ENCODE data around the gene MMP10. TPM values are rescaled to one million over a fixed set of nuclear protein-coding genes. Genes with fewer than 3 reads are reported as not detected.

Gene MMP10
- total and polyA plus RNA-seq, 7 donors = 0.25 to 0.46 TPM; not detected in 5

DNA sequence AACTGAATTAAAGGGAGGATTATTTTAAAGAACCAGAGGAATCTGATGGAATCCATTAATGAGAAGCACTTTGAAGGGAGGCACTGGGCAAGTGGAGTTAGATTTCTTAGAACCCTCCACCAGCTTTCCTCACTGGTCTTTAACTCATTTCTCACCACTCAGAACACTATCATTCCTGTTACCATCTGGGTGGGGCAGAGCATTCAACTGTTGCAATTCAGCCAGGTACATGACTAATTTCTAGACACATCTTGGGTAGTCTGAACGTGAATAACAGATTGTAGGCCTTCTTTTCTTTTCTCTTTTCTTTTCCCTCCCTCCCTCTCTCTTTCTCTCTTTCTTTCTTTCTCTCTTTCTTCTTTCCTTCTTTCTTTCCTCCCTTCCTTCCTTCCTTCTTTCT, 33.1 kb upstream of the MMP10 start:
- Histone ChIP-seq H3K27ac (no peak overlapping the region), H3K4me1 (no peaks in the 10 kb centered on the region), H3K27me3 (no peaks in the 10 kb centered on the region), H3K4me3 (no peak overlapping the region), H3K36me3 (no peaks in the 10 kb centered on the region), H3K9me3 (no peaks in the 10 kb centered on the region)
- TF ChIP-seq EP300 (IDR thresholded peaks at IDR 0.05) (no peak), POLR2A (IDR thresholded peaks at IDR 0.05) (no peak), POLR2AphosphoS5 (IDR thresholded peaks at IDR 0.05) (no peak)
- TF ChIP-seq, protein P1, sequence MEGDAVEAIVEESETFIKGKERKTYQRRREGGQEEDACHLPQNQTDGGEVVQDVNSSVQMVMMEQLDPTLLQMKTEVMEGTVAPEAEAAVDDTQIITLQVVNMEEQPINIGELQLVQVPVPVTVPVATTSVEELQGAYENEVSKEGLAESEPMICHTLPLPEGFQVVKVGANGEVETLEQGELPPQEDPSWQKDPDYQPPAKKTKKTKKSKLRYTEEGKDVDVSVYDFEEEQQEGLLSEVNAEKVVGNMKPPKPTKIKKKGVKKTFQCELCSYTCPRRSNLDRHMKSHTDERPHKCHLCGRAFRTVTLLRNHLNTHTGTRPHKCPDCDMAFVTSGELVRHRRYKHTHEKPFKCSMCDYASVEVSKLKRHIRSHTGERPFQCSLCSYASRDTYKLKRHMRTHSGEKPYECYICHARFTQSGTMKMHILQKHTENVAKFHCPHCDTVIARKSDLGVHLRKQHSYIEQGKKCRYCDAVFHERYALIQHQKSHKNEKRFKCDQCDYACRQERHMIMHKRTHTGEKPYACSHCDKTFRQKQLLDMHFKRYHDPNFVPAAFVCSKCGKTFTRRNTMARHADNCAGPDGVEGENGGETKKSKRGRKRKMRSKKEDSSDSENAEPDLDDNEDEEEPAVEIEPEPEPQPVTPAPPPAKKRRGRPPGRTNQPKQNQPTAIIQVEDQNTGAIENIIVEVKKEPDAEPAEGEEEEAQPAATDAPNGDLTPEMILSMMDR (IDR thresholded peaks at IDR 0.05) = no peak
- 86 to 90% methylated on average over 1 of the region's 1 CpG for WGBS, 2 donors
- intact Hi-C loops (cut with DNase I) = loop anchor here (5.0 kb wide), 1 partner anchor 239 kb away; no protein-coding TSS in a partner anchor
- DNase-seq = no peak

DNA sequence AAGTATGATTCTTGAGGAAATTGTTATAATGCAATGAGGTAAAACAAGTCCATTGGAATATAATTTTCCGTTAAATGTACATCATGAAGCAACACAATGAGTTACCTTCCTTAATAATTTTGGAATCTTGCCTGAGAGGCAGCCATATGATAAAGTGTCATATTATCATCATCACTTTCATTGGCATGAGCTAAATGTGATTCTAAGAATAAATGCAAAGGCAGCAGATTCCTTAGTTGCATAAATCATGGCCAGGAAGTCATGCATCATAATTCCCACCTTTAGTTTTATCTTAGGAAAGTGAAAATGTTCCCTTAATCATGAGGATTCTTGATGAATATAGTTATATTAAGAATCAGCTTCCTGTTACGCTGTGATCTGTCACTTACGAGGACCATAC, 31.8 kb upstream of the MMP10 start:
- Histone ChIP-seq H3K27ac (no peak overlapping the region), H3K4me3 (no peak overlapping the region), H3K36me3 (no peaks in the 10 kb centered on the region), H3K9me3 (no peaks in the 10 kb centered on the region), H3K4me1 (no peaks in the 10 kb centered on the region), H3K27me3 (no peaks in the 10 kb centered on the region)
- intact Hi-C loops (cut with DNase I) = loop anchor here (5.0 kb wide), 1 partner anchor 240 kb away; no protein-coding TSS in a partner anchor
- no peak for DNase-seq
- TF ChIP-seq POLR2A (IDR thresholded peaks at IDR 0.05) (no peak), POLR2AphosphoS5 (IDR thresholded peaks at IDR 0.05) (no peak), EP300 (IDR thresholded peaks at IDR 0.05) (no peak)
- TF ChIP-seq, protein P1 (IDR thresholded peaks at IDR 0.05) = no peak
- WGBS, 2 donors = 88 to 94% methylated on average over 3 of the region's 3 CpGs

DNA sequence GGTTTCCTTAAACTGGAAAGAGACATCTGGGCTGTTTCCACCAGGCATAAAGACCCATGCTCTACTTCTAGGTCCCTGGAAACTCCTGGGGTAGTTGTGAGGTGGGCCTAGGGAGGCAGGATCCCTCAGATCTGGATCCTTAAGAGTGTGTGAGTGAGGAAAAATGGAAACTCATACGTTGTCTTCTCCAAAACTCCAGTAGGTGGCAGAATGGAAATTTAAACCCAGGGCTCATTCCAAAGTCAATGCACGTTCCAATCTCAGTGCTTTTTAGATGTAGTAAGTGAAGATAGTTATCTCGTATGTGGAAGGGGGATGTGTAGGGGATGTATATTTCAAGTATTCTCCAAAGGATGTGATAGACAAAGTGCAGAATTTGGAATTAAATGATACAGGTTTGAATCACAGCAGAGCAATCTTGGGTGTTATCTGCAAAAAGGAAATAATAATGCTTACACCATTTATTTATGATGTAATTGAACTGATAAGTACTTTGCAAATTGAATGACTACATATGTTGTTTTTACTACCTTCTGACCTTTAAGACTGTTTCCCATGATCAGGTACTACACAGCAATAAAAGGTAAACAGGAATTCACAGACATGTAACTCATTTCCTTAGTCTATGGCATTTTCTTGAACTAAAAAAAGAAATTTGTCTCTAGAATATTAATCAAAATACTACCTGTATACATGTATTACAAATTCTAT, 30.7 kb upstream of the MMP10 start:
- H3K27me3 ChIP-seq = no peaks in the 10 kb centered on the region
- no peaks in the 10 kb centered on the region for H3K36me3 ChIP-seq
- TF ChIP-seq, protein P1 (IDR thresholded peaks at IDR 0.05) = peak in 1 of 4 experiments; percentile 41
- TF ChIP-seq EP300 (IDR thresholded peaks at IDR 0.05) = no peak
- TF ChIP-seq POLR2A (IDR thresholded peaks at IDR 0.05) = no peak
- H3K4me1 ChIP-seq = no peaks in the 10 kb centered on the region
- no peaks in the 10 kb centered on the region for H3K9me3 ChIP-seq
- intact Hi-C loops (cut with DNase I) = loop anchor here (2.0 to 5.0 kb wide), 2 partner anchors 130 to 241 kb away; no protein-coding TSS in a partner anchor
- WGBS, 2 donors = 1 to 12% methylated on average over 3 of the region's 3 CpGs
- H3K4me3 ChIP-seq = no peak overlapping the region
- no peak overlapping the region for H3K27ac ChIP-seq
- DNase-seq = no peak

DNA sequence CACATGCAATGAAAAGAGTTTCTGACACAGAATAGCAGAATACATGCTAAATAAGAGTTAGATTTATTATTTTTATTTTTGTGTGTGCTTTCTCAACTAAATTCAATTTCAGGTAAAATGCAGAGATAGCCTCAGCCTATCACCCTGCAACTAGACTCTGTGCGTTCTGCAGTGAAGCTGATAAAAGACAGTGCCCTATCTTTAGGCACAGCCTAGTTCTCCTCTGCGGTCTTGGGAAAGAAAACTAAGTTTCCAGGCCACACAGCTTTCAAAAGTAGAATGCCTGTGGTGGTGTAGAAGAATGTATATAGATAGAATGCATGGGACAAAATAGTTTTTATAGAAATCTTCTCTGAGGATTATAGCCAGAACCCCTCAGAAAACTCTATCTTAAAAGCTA, 29.5 kb upstream of the MMP10 start:
- Histone ChIP-seq H3K27ac (no peak overlapping the region), H3K4me3 (no peak overlapping the region), H3K27me3 (no peaks in the 10 kb centered on the region), H3K36me3 (no peaks in the 10 kb centered on the region), H3K9me3 (no peaks in the 10 kb centered on the region), H3K4me1 (no peaks in the 10 kb centered on the region)
- TF ChIP-seq EP300 (IDR thresholded peaks at IDR 0.05) (no peak), POLR2A (IDR thresholded peaks at IDR 0.05) (no peak), POLR2AphosphoS5 (IDR thresholded peaks at IDR 0.05) (no peak)
- TF ChIP-seq, protein P1 (IDR thresholded peaks at IDR 0.05) = no peak
- DNase-seq = no peak
- intact Hi-C loops (cut with DNase I) = loop anchor here (2.0 to 5.0 kb wide), 2 partner anchors 131 to 242 kb away; no protein-coding TSS in a partner anchor
- 87 to 91% methylated on average over 2 of the region's 2 CpGs for WGBS, 2 donors
